Activated B cell treated with CpG ODN at 0.5 μM for 24 hours (primary cell): ENCODE data around the gene SDHA. TPM values are rescaled to one million over a fixed set of nuclear protein-coding genes. Genes with fewer than 3 reads are reported as not detected.
"Not testable (repeated sequence)": the region's sequence is repeated elsewhere in the genome, so short reads cannot be mapped to it uniquely, and the experiment has no call there.

ENCODE experiments used
- ATAC-seq: fragments of 200-7000 bp; cut with Tn5 transposase; one replicate; pipeline ENCODE4 v1.10.0; 2021; ENCODE audit warnings: low read depth, mild to moderate bottlenecking, moderate library complexity
- CTCF ChIA-PET: fragments of 350-600 bp; sonication (Branson Sonifier 250); formaldehyde crosslinking; loops from one replicate; lab custom pipeline; 2021; ENCODE audit warnings: antibody characterized with exemption; lab: Charles Lee
- POLR2A ChIA-PET: fragments of 350-600 bp; sonication (Branson Sonifier 250); formaldehyde crosslinking; loops from one replicate; lab custom pipeline; 2021; ENCODE audit warnings: antibody characterized with exemption; lab: Charles Lee
- DNase-seq: peaks from one replicate; pipeline ENCODE4 v3.0.0; 2022
- H3K27ac Mint-ChIP-seq: one replicate; pipeline ENCODE4 v1.8.0; 2020; ENCODE audit warnings: mixed read lengths
- H3K27me3 Mint-ChIP-seq: one replicate; pipeline ENCODE4 v1.8.0; 2021; ENCODE audit warnings: mixed read lengths
- H3K36me3 Mint-ChIP-seq: one replicate; pipeline ENCODE4 v1.8.0; 2021; ENCODE audit warnings: low read depth, mixed read lengths
- H3K4me1 Mint-ChIP-seq: one replicate; pipeline ENCODE4 v1.8.0; 2021; ENCODE audit warnings: mixed read lengths
- H3K4me3 Mint-ChIP-seq: one replicate; pipeline ENCODE4 v1.8.0; 2020; ENCODE audit warnings: mild to moderate bottlenecking, mixed read lengths
- H3K9me3 Mint-ChIP-seq: one replicate; pipeline ENCODE4 v1.8.0; 2020; ENCODE audit warnings: mixed read lengths
- intact Hi-C: fragments of 100-400 bp; cut with micrococcal nuclease; formaldehyde crosslinking; loops from one replicate; pipeline ENCODE4 v1.15.1; 2024
- total RNA-seq: library from RNA; stranded (reverse); gene quantifications from 2 replicates; pipeline ENCODE4 v1.2.3, GENCODE V29; 2022
- TF ChIP-seq, protein P1 (sequence below): fragments of 200-600 bp; IDR thresholded peaks from one replicate; pipeline ENCODE4 v1.8.0; 2022; ENCODE audit warnings: antibody characterized with exemption, mild to moderate bottlenecking

SDHA gene
- total RNA-seq, 1 donor from 2014 or later, result 95.7 TPM

DNA sequence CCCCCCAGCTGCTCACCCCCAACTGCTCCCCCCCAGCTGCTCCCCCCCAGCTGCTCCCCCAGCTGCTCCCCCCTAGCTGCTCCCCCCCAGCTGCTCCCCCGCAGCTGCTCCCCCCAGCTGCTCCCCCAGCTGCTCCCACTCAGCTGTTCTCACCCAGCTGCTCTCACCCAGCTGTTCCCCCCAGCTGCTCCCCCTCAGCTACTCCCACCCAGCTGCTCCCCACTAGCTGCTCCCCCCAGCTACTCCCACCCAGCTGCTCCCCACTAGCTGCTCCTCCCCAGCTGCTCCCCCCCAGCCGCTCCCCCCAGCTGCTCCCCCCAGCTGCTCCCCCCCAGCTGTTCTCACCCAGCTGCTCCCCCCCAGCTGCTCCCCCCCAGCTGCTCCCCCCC, 80.6 kb downstream of the SDHA start:
- TF ChIP-seq, protein P1, sequence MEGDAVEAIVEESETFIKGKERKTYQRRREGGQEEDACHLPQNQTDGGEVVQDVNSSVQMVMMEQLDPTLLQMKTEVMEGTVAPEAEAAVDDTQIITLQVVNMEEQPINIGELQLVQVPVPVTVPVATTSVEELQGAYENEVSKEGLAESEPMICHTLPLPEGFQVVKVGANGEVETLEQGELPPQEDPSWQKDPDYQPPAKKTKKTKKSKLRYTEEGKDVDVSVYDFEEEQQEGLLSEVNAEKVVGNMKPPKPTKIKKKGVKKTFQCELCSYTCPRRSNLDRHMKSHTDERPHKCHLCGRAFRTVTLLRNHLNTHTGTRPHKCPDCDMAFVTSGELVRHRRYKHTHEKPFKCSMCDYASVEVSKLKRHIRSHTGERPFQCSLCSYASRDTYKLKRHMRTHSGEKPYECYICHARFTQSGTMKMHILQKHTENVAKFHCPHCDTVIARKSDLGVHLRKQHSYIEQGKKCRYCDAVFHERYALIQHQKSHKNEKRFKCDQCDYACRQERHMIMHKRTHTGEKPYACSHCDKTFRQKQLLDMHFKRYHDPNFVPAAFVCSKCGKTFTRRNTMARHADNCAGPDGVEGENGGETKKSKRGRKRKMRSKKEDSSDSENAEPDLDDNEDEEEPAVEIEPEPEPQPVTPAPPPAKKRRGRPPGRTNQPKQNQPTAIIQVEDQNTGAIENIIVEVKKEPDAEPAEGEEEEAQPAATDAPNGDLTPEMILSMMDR, result no peak
- Mint-ChIP-seq H3K36me3 (peaks cover 18% of the 10 kb centered on the region), H3K9me3 (no peaks in the 10 kb centered on the region), H3K27me3 (no peaks in the 10 kb centered on the region), H3K4me1 (peaks cover 28% of the 10 kb centered on the region), H3K27ac (no peak overlapping the region), H3K4me3 (no peak overlapping the region)
- ATAC-seq (no peak), DNase-seq (no peak)
- ChIA-PET CTCF (no interaction called here), POLR2A (no interaction called here)
- intact Hi-C loops, result no loop called here

DNA sequence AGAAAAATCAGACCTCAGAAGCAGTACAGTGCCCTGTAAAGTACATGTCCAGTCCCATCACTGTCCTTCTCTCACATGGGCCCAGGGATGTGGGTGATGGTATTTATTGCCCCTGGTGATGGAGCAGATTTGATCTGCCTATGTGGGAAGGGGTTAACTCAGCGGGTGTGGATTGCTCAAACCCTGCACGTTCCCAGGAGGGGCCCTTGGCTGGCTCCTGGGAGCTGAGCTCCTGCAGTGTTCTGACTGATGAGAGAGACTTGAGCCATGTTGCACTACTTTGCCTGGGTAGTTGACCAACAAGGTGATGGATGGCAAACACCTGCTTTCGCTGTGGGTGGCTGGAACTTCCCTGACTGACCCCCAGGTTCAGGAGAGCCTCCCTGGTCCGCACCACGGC, 81.8 kb downstream of the SDHA start:
- H3K9me3 Mint-ChIP-seq, H3K27ac Mint-ChIP-seq, H3K27me3 Mint-ChIP-seq, ATAC-seq, DNase-seq, intact Hi-C loops, POLR2A ChIA-PET, H3K4me3 Mint-ChIP-seq, CTCF ChIA-PET: not testable (repeated sequence)
- Mint-ChIP-seq H3K36me3 (peaks cover 18% of the 10 kb centered on the region), H3K4me1 (peaks cover 28% of the 10 kb centered on the region)

DNA sequence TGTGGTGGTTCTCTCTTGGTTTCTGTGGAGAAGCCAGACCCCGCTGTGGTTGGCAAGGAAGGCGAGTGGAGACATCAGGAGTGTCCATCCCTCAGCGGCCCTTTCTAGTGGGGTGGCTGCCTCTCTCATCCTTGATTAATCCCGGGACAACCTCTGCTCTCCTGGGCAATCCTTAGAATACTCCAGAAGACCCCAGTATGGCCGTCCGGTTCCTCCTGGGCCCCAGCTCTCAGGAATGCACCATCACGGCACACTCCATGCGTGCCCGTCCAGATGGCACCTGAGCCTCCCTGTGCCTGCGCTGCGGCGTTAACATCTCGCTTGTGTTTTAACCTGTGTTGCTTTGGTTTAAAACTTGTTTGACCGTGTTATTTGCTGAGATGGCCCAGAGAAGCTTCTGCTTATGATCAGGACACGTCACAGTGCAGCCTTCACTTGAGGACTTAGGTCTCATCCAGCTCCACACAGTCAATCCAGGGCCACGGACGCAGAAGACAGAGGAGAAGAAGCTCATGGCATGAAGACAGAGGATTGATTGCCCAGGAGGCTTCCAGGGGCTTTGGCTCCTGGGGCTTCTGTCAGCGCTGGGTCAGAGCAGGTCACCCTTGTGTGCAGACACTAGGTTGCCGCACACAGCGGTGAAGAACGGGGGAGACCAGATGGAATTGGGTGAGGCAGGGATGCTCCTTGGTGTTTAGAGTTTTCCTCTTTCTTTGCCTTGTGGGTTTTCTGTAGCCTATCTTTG, 82.7 kb downstream of the SDHA start:
- CTCF ChIA-PET, H3K9me3 Mint-ChIP-seq, intact Hi-C loops, H3K4me3 Mint-ChIP-seq, DNase-seq, H3K27ac Mint-ChIP-seq, H3K27me3 Mint-ChIP-seq, ATAC-seq: not testable (repeated sequence)
- H3K4me1 Mint-ChIP-seq, result peaks cover 28% of the 10 kb centered on the region
- peaks cover 26% of the 10 kb centered on the region for H3K36me3 Mint-ChIP-seq
- POLR2A ChIA-PET, result interaction anchor here (0.6 kb wide), 1 partner anchor 38 kb away, joined by 10 read pairs; no protein-coding TSS in a partner anchor

DNA sequence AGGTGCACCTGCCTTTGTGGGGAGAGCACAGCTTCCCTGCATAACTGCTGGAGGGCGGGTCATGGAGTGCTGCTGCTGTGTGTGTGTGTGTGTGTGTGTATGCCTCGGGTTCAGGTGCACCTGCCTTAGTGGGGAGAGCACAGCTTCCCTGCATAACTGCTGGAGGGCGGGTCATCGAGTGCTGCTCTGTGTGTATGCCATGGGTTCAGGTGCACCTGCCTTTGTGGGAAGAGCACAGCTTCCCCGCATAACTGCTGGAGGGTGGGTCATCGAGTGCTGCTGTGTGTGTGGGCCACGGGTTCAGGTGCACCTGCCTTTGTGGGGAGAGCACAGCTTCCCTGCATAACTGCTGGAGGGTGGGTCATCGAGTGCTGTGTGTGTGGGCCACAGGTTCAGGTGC, 84.3 kb downstream of the SDHA start:
- H3K9me3 Mint-ChIP-seq, H3K4me3 Mint-ChIP-seq, CTCF ChIA-PET, H3K27ac Mint-ChIP-seq, H3K27me3 Mint-ChIP-seq, ATAC-seq, POLR2A ChIA-PET, intact Hi-C loops, DNase-seq: not testable (repeated sequence)
- H3K4me1 Mint-ChIP-seq, result peaks cover 18% of the 10 kb centered on the region
- peaks cover 32% of the 10 kb centered on the region for H3K36me3 Mint-ChIP-seq

DNA sequence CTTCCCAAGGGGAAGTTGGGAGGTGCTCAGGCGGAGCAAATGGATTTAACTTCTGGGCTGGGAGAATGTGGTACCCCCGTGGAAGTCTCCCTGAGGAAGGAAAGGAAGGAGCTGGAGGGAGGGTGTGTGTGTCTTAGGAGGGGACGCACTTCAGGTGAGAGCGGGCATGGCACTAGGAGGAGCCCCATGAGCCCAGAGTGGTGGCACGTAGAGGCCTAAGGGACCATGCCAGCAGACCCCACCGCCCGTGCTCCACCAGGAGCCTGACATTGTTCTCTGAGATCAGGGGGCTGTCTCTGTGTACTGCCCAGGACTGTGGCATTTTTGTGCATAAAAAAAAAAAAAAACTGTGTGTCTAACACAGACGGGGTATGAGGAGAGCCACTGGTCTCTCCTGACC, 84.8 kb downstream of the SDHA start:
- Mint-ChIP-seq H3K4me3 (no peak overlapping the region), H3K27me3 (no peaks in the 10 kb centered on the region), H3K36me3 (peaks cover 34% of the 10 kb centered on the region), H3K27ac (no peak overlapping the region), H3K9me3 (no peaks in the 10 kb centered on the region), H3K4me1 (peaks cover 15% of the 10 kb centered on the region)
- no peak for ATAC-seq
- intact Hi-C loops, result no loop called here
- no peak for DNase-seq
- POLR2A ChIA-PET, result no interaction called here
- TF ChIP-seq, protein P1, result no peak
- CTCF ChIA-PET, result no interaction called here

DNA sequence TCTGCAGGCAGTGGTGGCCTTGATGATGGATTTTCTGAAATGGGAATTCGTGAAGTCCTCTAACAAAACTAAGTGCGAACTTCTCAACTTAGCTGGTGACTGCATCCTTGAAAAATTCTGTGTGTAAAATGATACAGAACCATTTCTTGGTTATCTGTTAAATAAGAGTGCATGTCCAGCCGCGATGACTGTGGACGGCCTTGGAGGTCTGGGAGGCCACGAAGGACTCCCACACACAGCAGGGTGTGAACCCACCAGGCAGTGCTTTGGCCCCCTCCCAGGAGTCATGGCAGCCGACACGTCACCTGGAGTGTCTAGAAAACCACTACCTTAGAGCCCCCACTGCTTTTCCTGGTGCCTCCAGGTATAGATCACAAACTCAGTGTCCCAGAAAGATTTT, 85.6 kb downstream of the SDHA start:
- H3K27ac Mint-ChIP-seq, CTCF ChIA-PET, intact Hi-C loops, H3K27me3 Mint-ChIP-seq, H3K9me3 Mint-ChIP-seq, H3K4me3 Mint-ChIP-seq, POLR2A ChIA-PET, DNase-seq, ATAC-seq: not testable (repeated sequence)
- peaks cover 15% of the 10 kb centered on the region for H3K4me1 Mint-ChIP-seq
- peaks cover 42% of the 10 kb centered on the region for H3K36me3 Mint-ChIP-seq

DNA sequence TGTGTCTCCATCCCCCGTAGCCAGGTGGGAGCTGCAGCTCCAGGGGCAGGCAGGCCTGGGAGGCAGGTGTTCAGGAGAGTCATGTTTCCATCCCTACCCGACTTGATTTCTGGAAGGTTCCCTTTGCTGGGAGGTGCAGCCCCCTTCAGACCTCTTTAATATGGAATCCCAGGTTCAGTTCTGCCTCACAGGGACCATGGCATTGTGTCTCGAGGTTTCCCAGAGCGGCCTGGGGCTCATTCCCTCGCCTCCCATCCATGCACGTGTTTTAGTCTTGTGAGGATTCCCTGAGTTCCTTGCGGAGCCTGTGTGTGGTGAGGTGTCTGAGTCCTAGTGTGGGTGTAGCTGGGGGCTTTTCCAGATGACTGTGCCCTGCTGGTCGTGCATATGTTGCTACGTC, 86.9 kb downstream of the SDHA start:
- H3K4me3 Mint-ChIP-seq, result no peak overlapping the region
- peaks cover 50% of the 10 kb centered on the region for H3K36me3 Mint-ChIP-seq
- no peaks in the 10 kb centered on the region for H3K9me3 Mint-ChIP-seq
- peaks cover 15% of the 10 kb centered on the region for H3K4me1 Mint-ChIP-seq
- no peak for DNase-seq
- ChIA-PET POLR2A (no interaction called here), CTCF (no interaction called here)
- TF ChIP-seq, protein P1, result no peak
- no peaks in the 10 kb centered on the region for H3K27me3 Mint-ChIP-seq
- H3K27ac Mint-ChIP-seq, result no peak overlapping the region
- ATAC-seq, result no peak
- intact Hi-C loops, result no loop called here
